ENCODE results near the gene YPEL1.

- TF ChIP-seq POLR2A (IDR thresholded peaks at IDR 0.05; ENCODE audit: low read depth, low read length) (no peak), POU2F2 (IDR thresholded peaks at IDR 0.05; ENCODE audit: low read depth, low read length) (no peak), TAF1 (IDR thresholded peaks at IDR 0.05; ENCODE audit: low read depth, low read length) (no peak)
Measured at GRCh38 chr22:21754523-21754922, 18.9 kb upstream of the YPEL1 start.

Measured in GM12891 (cell line).